H9 (cell line): Measurements from ENCODE around the gene LRRTM2. TPM values are rescaled to one million over a fixed set of nuclear protein-coding genes. Genes with fewer than 3 reads are reported as not detected.

Source experiments
- DNase-seq: peaks from one replicate; pipeline ENCODE4 v3.0.0-alpha.2; 2017
- H2AFZ ChIP-seq: one replicate; pipeline ENCODE4 v1.6.1; 2013; ENCODE audit warnings: mild to moderate bottlenecking, low read length, control low read depth, moderate library complexity
- H2AK5ac ChIP-seq: 2 replicates; pipeline ENCODE4 v1.6.1; 2013; ENCODE audit warnings: low read length, control low read depth, mixed read lengths; ENCODE audit not compliant: insufficient read length
- H2BK120ac ChIP-seq: one replicate; pipeline ENCODE4 v1.6.1; 2013; ENCODE audit warnings: low read depth, mild to moderate bottlenecking, low read length, control low read depth, inconsistent platforms; ENCODE audit not compliant: poor library complexity, severe bottlenecking
- H2BK12ac ChIP-seq: 2 replicates; pipeline ENCODE4 v1.6.1; 2013; ENCODE audit warnings: low read length, control low read depth, mixed read lengths, low read depth; ENCODE audit not compliant: insufficient read length
- H2BK15ac ChIP-seq: 2 replicates; pipeline ENCODE4 v1.6.1; 2013; ENCODE audit warnings: low read depth, low read length, control low read depth
- H2BK20ac ChIP-seq: one replicate; pipeline ENCODE4 v1.6.1; 2013; ENCODE audit warnings: low read depth, mild to moderate bottlenecking, low read length, control low read depth, inconsistent platforms; ENCODE audit not compliant: poor library complexity, severe bottlenecking
- H2BK5ac ChIP-seq: 2 replicates; pipeline ENCODE4 v1.6.1; 2013; ENCODE audit warnings: low read length, control low read depth, mixed read lengths; ENCODE audit not compliant: insufficient read length
- H3K14ac ChIP-seq: 2 replicates; pipeline ENCODE4 v1.6.1; 2013; ENCODE audit warnings: low read length, control low read depth; ENCODE audit not compliant: insufficient read depth
- H3K18ac ChIP-seq: 2 replicates; pipeline ENCODE4 v1.6.1; 2013; ENCODE audit warnings: low read depth, mild to moderate bottlenecking, mixed read lengths, low read length, control low read depth; ENCODE audit not compliant: insufficient read length
- H3K23ac ChIP-seq: 2 replicates; pipeline ENCODE4 v1.6.1; 2013; ENCODE audit warnings: low read length, control low read depth, mixed read lengths, low read depth; ENCODE audit not compliant: insufficient read length
- H3K23me2 ChIP-seq: 2 replicates; pipeline ENCODE4 v1.6.1; 2013; ENCODE audit warnings: low read depth, mild to moderate bottlenecking, mixed read lengths, low read length, control low read depth; ENCODE audit not compliant: insufficient read length, poor library complexity, severe bottlenecking
- H3K27ac ChIP-seq: 2 replicates; pipeline ENCODE4 v1.5.1; 2013; ENCODE audit warnings: low read length, control low read depth, mixed read lengths, low read depth; ENCODE audit not compliant: insufficient read length
- H3K27me3 ChIP-seq: 2 replicates; pipeline ENCODE4 v1.6.1; 2013; ENCODE audit warnings: low read length, control low read depth, inconsistent platforms; ENCODE audit not compliant: insufficient read depth
- H3K4ac ChIP-seq: 2 replicates; pipeline ENCODE4 v1.6.1; 2013; ENCODE audit warnings: low read depth, mild to moderate bottlenecking, control low read depth, inconsistent platforms, low read length, moderate library complexity
- H3K4me1 ChIP-seq: 2 replicates; pipeline ENCODE4 v1.6.1; 2013; ENCODE audit warnings: low read length, control low read depth, inconsistent platforms; ENCODE audit not compliant: insufficient read depth
- H3K4me2 ChIP-seq: 2 replicates; pipeline ENCODE4 v1.6.1; 2013; ENCODE audit warnings: low read length, control low read depth, mixed read lengths; ENCODE audit not compliant: insufficient read length, insufficient read depth
- H3K56ac ChIP-seq: 2 replicates; pipeline ENCODE4 v1.6.1; 2013; ENCODE audit warnings: low read depth, mild to moderate bottlenecking, mixed read lengths, low read length, control low read depth; ENCODE audit not compliant: insufficient read length
- H3K79me1 ChIP-seq: 2 replicates; pipeline ENCODE4 v1.6.1; 2013; ENCODE audit warnings: low read depth, mild to moderate bottlenecking, moderate library complexity, low read length, control low read depth, inconsistent platforms; ENCODE audit not compliant: insufficient read depth, poor library complexity, severe bottlenecking
- H3K79me2 ChIP-seq: 2 replicates; pipeline ENCODE4 v1.6.1; 2013; ENCODE audit warnings: low read length, control low read depth, inconsistent platforms; ENCODE audit not compliant: insufficient read depth
- H3K9ac ChIP-seq: 2 replicates; pipeline ENCODE4 v1.6.1; 2013; ENCODE audit warnings: low read length, control low read depth, mixed read lengths; ENCODE audit not compliant: insufficient read length; ENCODE audit errors: extremely low read depth
- H3K9me3 ChIP-seq: one replicate; pipeline ENCODE4 v1.6.1; 2013; ENCODE audit warnings: low read depth, low read length, inconsistent platforms; ENCODE audit not compliant: control insufficient read depth
- H3T11ph ChIP-seq: one replicate; pipeline ENCODE4 v1.6.1; 2013; ENCODE audit warnings: mild to moderate bottlenecking, low read length, control low read depth, inconsistent platforms
- H4K20me1 ChIP-seq: one replicate; pipeline ENCODE4 v1.6.1; 2013; ENCODE audit not compliant: control insufficient read depth, insufficient read length, insufficient read depth
- H4K5ac ChIP-seq: 2 replicates; pipeline ENCODE4 v1.6.1; 2013; ENCODE audit warnings: low read depth, mild to moderate bottlenecking, mixed read lengths, low read length, control low read depth; ENCODE audit not compliant: insufficient read length
- H4K8ac ChIP-seq: replicated peaks from 2 replicates; pipeline ENCODE4 v1.6.1; 2013; ENCODE audit warnings: low read length, control low read depth, mixed read lengths, low read depth; ENCODE audit not compliant: insufficient read length
- H4K91ac ChIP-seq: 2 replicates; pipeline ENCODE4 v1.6.1; 2013; ENCODE audit warnings: low read depth, mild to moderate bottlenecking, moderate library complexity, mixed read lengths, low read length, control low read depth; ENCODE audit not compliant: insufficient read length
- H3K27ac Mint-ChIP-seq, 3 experiments: 2 replicates in 2 of 3; 3 replicates in 1 of 3; pipeline ENCODE4 v1.8.0; 2020 to 2021; ENCODE audit warnings: mixed read lengths in 3 of 3, mild to moderate bottlenecking in 1 of 3, moderate library complexity in 1 of 3
- H3K27me3 Mint-ChIP-seq: 2 replicates; pipeline ENCODE4 v1.8.0; 2021; ENCODE audit warnings: low read depth, mild to moderate bottlenecking, moderate library complexity, mixed read lengths
- H3K36me3 Mint-ChIP-seq, 3 experiments: 2 replicates in 2 of 3; 3 replicates in 1 of 3; pipeline ENCODE4 v1.8.0; 2020 to 2021; ENCODE audit warnings: low read depth in 3 of 3, mixed read lengths in 3 of 3; ENCODE audit not compliant: insufficient read depth in 1 of 3
- H3K4me1 Mint-ChIP-seq, 2 experiments: 2 replicates each; pipeline ENCODE4 v1.8.0; 2020; ENCODE audit warnings: mixed read lengths in 2 of 2
- H3K4me3 Mint-ChIP-seq, 2 experiments: 2 replicates in 1 of 2; 3 replicates in 1 of 2; pipeline ENCODE4 v1.8.0; 2020 to 2021; ENCODE audit warnings: mild to moderate bottlenecking in 2 of 2, mixed read lengths in 2 of 2, moderate library complexity in 1 of 2
- H3K9me3 Mint-ChIP-seq, 2 experiments: 2 replicates in 1 of 2; 3 replicates in 1 of 2; pipeline ENCODE4 v1.8.0; 2020; ENCODE audit warnings: mild to moderate bottlenecking in 2 of 2, mixed read lengths in 2 of 2, moderate library complexity in 1 of 2
- WGBS: extraction: QIAGEN DNeasy Blood & Tissue Kit; methylation state at CpG from one replicate; pipeline ENCODE4 v1.1.7; 2013; ENCODE audit warnings: missing lambda C conversion rate, low lambda C conversion rate, mixed read lengths; ENCODE audit not compliant: insufficient read length; ENCODE audit errors: extremely low coverage; 5-methylcytosine and 5-hydroxymethylcytosine counted together
- total RNA-seq: library from RNA; stranded (reverse); gene quantifications from 2 replicates; pipeline ENCODE4 v1.2.1, GENCODE V29; 2021
- TF ChIP-seq, protein P1 (sequence below): fragments of 200-600 bp; sonication (generic); conservative IDR thresholded peaks from 3 replicates; pipeline ENCODE4 v1.8.0; 2021; ENCODE audit warnings: antibody characterized with exemption, mild to moderate bottlenecking

Gene LRRTM2
- total RNA-seq, 1 experiment from 2014 or later = not detected

DNA sequence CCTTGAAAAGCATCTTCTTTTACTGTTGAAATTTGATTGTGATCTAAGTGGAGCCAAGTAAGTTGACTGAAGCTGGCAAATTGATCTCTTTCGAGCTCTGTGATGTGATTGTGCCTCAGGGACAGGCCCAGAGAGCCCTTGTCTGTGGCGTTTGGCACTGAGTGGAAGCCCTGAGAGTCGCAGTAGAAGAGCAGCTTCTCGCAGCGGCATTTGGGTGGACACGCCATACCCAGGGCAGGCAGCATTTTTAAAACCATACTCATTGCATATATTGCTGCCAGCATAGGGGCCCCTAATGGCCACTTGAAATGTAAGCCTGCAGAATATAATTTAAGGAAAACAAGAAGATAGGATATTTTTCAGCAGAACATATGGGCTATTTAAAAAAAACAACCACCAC, 894 bp downstream of the LRRTM2 start:
- H3K27ac Mint-ChIP-seq = peak overlapping the region in 1 of 3 experiments; percentile 20; a peak in 1 of 7 replicates
- Histone ChIP-seq H4K8ac (no peak overlapping the region), H3K4me2 (no peak overlapping the region)

More for the DNA sequence above, 894 bp downstream of the LRRTM2 start:
- Histone ChIP-seq H3K23me2 (no peaks in the 10 kb centered on the region), H3K79me1 (peaks cover 6% of the 10 kb centered on the region), H3K4me1 (peaks cover 6% of the 10 kb centered on the region; the same call in 1 of the 2 replicates), H3K27me3 (no peaks in the 10 kb centered on the region), H2BK5ac (no peak overlapping the region), H3K23ac (no peak overlapping the region), H4K5ac (no peak overlapping the region), H3K14ac (no peak overlapping the region), H2BK12ac (no peak overlapping the region), H4K91ac (no peak overlapping the region), H3K9me3 (no peaks in the 10 kb centered on the region), H3K18ac (no peak overlapping the region), H2AFZ (no peak overlapping the region), H3T11ph (no peak overlapping the region), H3K9ac (no peak overlapping the region), H3K79me2 (peaks cover 2% of the 10 kb centered on the region; the same call in 1 of the 2 replicates), H2BK120ac (no peak overlapping the region), H3K56ac (no peak overlapping the region), H3K4ac (no peak overlapping the region), H4K20me1 (no peaks in the 10 kb centered on the region), H3K27ac (no peak overlapping the region), H2AK5ac (no peak overlapping the region), H2BK20ac (no peak overlapping the region), H2BK15ac (no peak overlapping the region)
- no CpG with 5 or more reads among the region's 6 CpGs for whole genome bisulfite sequencing
- Mint-ChIP-seq H3K27me3 (no peaks in the 10 kb centered on the region), H3K9me3 (no peaks in the 10 kb centered on the region; a peak in 1 of 5 replicates), H3K4me1 (peaks cover 87% of the 10 kb centered on the region in 2 experiments), H3K4me3 (no peak overlapping the region), H3K36me3 (peaks cover under 1 to 6% (median under 1%) of the 10 kb centered on the region in 3 experiments; a peak in 5 of 7 replicates)
- TF ChIP-seq, protein P1, sequence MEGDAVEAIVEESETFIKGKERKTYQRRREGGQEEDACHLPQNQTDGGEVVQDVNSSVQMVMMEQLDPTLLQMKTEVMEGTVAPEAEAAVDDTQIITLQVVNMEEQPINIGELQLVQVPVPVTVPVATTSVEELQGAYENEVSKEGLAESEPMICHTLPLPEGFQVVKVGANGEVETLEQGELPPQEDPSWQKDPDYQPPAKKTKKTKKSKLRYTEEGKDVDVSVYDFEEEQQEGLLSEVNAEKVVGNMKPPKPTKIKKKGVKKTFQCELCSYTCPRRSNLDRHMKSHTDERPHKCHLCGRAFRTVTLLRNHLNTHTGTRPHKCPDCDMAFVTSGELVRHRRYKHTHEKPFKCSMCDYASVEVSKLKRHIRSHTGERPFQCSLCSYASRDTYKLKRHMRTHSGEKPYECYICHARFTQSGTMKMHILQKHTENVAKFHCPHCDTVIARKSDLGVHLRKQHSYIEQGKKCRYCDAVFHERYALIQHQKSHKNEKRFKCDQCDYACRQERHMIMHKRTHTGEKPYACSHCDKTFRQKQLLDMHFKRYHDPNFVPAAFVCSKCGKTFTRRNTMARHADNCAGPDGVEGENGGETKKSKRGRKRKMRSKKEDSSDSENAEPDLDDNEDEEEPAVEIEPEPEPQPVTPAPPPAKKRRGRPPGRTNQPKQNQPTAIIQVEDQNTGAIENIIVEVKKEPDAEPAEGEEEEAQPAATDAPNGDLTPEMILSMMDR = no peak
- no peak for DNase-seq
